ENCODE data around the gene GPR141. TPM values are rescaled to one million over a fixed set of nuclear protein-coding genes. Genes with fewer than 3 reads are reported as not detected.

Gene GPR141
- total and polyA plus RNA-seq, 7 donors, result 0.82 to 1.2 (median 1.2) TPM; not detected in 4

DNA sequence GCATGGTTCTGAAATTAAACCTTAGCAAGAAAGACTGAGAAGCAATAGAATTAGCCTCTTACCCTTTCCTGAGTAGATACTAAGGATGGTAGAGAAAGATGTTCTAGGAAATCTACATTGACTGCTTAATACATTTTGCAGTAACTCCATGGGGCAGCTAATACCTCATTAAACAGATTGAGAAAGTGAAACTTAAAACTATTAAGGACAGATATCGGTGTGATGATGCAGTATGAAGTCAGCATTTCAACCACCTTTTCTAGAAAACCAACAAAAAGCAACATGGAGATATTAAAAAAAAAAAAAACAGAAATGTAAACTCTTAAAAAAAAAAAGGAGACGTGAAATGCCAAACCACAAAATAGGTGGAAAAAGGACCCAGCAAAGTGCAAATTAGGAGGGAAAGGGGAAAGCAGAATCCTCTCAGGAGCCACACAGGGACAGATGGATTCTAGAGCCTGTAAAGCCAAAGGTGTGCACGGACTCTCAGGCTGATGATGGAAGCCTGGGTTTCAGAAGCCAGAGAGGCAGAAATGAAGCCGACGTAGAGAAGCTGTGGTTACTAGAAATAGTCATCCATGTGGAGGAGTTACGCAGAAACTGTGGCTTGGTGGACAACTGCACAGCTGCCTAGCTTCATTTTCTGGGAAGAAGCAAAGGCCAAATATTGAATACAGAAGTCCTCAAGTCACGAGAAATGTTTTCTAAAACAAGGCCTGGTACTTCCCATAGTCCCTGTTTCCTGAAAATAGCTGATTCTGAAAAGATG is 38.1 kb upstream of the GPR141 start:
- no peaks in the 10 kb centered on the region for H3K36me3 ChIP-seq
- 63 to 85% methylated on average over 7 of the region's 7 CpGs for WGBS, 2 donors
- no peaks in the 10 kb centered on the region for H3K27me3 ChIP-seq
- intact Hi-C loops (cut with DNase I), result no loop called here
- no peak for DNase-seq
- no peak overlapping the region for H3K27ac ChIP-seq
- no peak overlapping the region for H3K4me3 ChIP-seq
- TF ChIP-seq, protein P1, sequence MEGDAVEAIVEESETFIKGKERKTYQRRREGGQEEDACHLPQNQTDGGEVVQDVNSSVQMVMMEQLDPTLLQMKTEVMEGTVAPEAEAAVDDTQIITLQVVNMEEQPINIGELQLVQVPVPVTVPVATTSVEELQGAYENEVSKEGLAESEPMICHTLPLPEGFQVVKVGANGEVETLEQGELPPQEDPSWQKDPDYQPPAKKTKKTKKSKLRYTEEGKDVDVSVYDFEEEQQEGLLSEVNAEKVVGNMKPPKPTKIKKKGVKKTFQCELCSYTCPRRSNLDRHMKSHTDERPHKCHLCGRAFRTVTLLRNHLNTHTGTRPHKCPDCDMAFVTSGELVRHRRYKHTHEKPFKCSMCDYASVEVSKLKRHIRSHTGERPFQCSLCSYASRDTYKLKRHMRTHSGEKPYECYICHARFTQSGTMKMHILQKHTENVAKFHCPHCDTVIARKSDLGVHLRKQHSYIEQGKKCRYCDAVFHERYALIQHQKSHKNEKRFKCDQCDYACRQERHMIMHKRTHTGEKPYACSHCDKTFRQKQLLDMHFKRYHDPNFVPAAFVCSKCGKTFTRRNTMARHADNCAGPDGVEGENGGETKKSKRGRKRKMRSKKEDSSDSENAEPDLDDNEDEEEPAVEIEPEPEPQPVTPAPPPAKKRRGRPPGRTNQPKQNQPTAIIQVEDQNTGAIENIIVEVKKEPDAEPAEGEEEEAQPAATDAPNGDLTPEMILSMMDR (IDR thresholded peaks at IDR 0.05), result no peak
- no peak for TF ChIP-seq POLR2A (IDR thresholded peaks at IDR 0.05)
- no peaks in the 10 kb centered on the region for H3K9me3 ChIP-seq
- no peaks in the 10 kb centered on the region for H3K4me1 ChIP-seq

DNA sequence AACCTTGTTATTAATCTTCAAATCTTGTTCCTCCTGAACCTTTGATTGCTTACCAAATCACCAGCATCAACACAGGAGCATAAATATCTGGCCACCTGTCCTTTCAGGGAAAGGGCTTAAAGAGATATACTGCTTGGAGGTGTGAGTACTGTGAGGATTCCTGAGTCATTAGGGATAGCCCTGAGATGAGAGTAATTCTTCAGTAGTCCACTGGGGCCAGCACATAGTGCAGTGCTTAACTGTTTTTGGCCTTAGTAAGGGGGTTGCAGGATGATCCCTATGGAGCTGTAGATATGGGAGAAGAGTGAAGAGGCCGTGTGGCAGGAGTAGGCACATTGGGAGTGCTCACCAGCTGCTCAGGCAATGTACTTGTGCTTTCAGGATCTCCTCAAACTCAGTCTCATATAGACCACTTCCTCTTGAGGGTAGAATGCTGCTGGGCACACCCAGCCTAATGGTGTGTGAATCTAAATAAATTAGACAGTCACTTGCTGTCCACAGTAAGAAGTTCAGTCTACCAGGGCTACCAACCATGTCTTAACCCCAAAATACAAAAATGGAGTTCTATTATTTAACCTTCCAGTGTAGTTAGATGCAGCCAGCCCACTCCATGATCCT is 26.5 kb upstream of the GPR141 start:
- Histone ChIP-seq H3K27me3 (no peaks in the 10 kb centered on the region), H3K36me3 (no peaks in the 10 kb centered on the region), H3K4me1 (no peaks in the 10 kb centered on the region), H3K27ac (no peak overlapping the region), H3K4me3 (no peak overlapping the region), H3K9me3 (peaks cover 0 to 3% (median 0%) of the 10 kb centered on the region in 4 donors)
- DNase-seq, result no peak
- WGBS, 2 donors, result 40 to 54% methylated on average over 1 of the region's 1 CpG
- intact Hi-C loops (cut with DNase I), result no loop called here
- TF ChIP-seq POLR2A (IDR thresholded peaks at IDR 0.05) (no peak), POLR2AphosphoS5 (IDR thresholded peaks at IDR 0.05) (no peak), EP300 (IDR thresholded peaks at IDR 0.05) (no peak)
- TF ChIP-seq, protein P1 (IDR thresholded peaks at IDR 0.05), result no peak

DNA sequence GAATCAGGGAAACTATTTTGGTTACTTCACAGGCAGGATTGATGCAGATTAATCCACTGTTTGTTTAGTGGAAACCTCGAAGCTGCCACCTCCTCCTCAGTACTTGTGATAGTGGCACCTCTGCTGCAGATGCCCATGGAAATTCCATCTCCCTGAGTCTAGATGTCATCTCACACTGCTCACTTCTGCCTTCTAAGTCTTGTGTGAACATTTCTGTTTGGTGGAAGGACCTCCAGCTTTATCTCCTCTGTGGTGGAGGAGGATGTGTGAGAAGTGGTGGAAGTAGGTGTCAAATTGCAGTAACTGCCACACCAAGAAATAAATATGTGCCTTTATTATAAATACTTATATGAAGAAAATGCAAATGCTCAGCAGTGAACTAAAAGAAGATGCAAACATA is 25.8 kb upstream of the GPR141 start:
- intact Hi-C loops (cut with DNase I), result no loop called here
- Histone ChIP-seq H3K36me3 (no peaks in the 10 kb centered on the region), H3K4me1 (no peaks in the 10 kb centered on the region), H3K9me3 (no peaks in the 10 kb centered on the region), H3K27ac (no peak overlapping the region), H3K27me3 (no peaks in the 10 kb centered on the region), H3K4me3 (no peak overlapping the region)
- TF ChIP-seq EP300 (IDR thresholded peaks at IDR 0.05) (no peak), POLR2A (IDR thresholded peaks at IDR 0.05) (no peak), POLR2AphosphoS5 (IDR thresholded peaks at IDR 0.05) (no peak)
- TF ChIP-seq, protein P1 (IDR thresholded peaks at IDR 0.05), result no peak
- DNase-seq, result no peak
- WGBS, 2 donors, result 18 to 51% methylated on average over 1 of the region's 1 CpG

DNA sequence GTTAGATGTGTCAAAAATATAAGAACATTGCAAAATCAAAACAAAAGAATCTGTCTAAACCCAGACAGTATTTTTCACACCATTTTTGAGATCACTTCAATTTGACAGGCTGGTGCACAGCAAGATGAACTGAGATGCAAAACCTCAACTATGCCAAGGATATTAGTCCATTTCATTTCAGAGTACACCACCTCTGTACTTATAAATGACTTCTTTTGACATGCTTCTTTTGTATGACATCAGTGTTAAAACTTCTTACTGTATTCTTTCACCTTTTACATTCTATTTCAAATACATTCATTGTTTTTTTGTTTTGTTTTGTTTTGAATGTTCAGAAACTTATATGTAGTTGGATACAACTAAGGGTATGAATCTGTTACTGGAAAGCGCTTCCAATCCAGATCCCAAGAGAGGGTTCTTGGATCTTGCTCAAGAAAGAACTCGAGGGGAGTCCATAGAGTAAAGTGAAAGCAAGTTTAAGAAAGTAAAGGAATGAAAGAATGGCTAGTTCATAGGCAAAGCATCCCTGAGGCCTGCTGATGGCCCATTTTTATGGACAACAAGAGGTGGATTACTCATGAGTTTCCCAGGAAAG is 23.5 kb upstream of the GPR141 start:
- Histone ChIP-seq H3K27ac (no peak overlapping the region), H3K9me3 (no peaks in the 10 kb centered on the region), H3K4me1 (no peaks in the 10 kb centered on the region), H3K36me3 (no peaks in the 10 kb centered on the region), H3K4me3 (no peak overlapping the region), H3K27me3 (no peaks in the 10 kb centered on the region)
- no peak for DNase-seq
- intact Hi-C loops (cut with DNase I), result no loop called here
- WGBS, 2 donors, result 56 to 71% methylated on average over 2 of the region's 2 CpGs
- TF ChIP-seq POLR2AphosphoS5 (IDR thresholded peaks at IDR 0.05), result no peak
- no peak for TF ChIP-seq EP300 (IDR thresholded peaks at IDR 0.05)
- TF ChIP-seq POLR2A (IDR thresholded peaks at IDR 0.05), result no peak
- TF ChIP-seq, protein P1 (IDR thresholded peaks at IDR 0.05), result no peak

Data from sigmoid colon (tissue), 7 donors.